HepG2 (cell line): ENCODE results near the gene ME2. TPM values are rescaled to one million over a fixed set of nuclear protein-coding genes. Genes with fewer than 3 reads are reported as not detected.

Experiments used
- CEBPB ChIP-seq: IDR thresholded peaks from 2 replicates; pipeline ENCODE4 v1.6.1; 2011; ENCODE audit warnings: low read depth, low read length, improper control_type of control experiment, borderline replicate concordance
- DMAP1 ChIP-seq: IDR thresholded peaks from 2 replicates; pipeline ENCODE4 v1.6.1; 2016
- GTF2F1 ChIP-seq: fragments of 150-350 bp; IDR thresholded peaks from 2 replicates; pipeline ENCODE4 v1.6.1; 2014; ENCODE audit warnings: low read length
- NR2C2 ChIP-seq: sonication (generic); formaldehyde crosslinking; IDR thresholded peaks from 2 replicates; pipeline ENCODE4 v1.4.0; 2020; ENCODE audit warnings: missing genetic modification reagents, mild to moderate bottlenecking, moderate library complexity, borderline replicate concordance
- RAD51 ChIP-seq: fragments of 450-650 bp; IDR thresholded peaks from 2 replicates; pipeline ENCODE4 v1.6.1; 2016; ENCODE audit warnings: borderline replicate concordance
- RBM39 ChIP-seq: fragments of 200-400 bp; formaldehyde crosslinking; IDR thresholded peaks from one replicate; pipeline ENCODE4 v1.6.1; 2018; ENCODE audit warnings: antibody characterized with exemption, mild to moderate bottlenecking, low read depth, low read length; ENCODE audit not compliant: poor library complexity, severe bottlenecking
- SP2 ChIP-seq: sonication (generic); formaldehyde crosslinking; IDR thresholded peaks from 2 replicates; pipeline ENCODE4 v1.5.1; 2020; ENCODE audit warnings: mild to moderate bottlenecking, missing genetic modification reagents
- SPEN ChIP-seq: sonication (generic); formaldehyde crosslinking; IDR thresholded peaks from 2 replicates; pipeline ENCODE4 v1.5.1; 2020; ENCODE audit warnings: low read depth, mild to moderate bottlenecking, missing genetic modification reagents
- ZNF143 ChIP-seq: sonication (generic); formaldehyde crosslinking; IDR thresholded peaks from 2 replicates; pipeline ENCODE4 v1.4.0; 2020; ENCODE audit warnings: missing genetic modification reagents
- ZNF253 ChIP-seq: sonication (generic); formaldehyde crosslinking; IDR thresholded peaks from 2 replicates; pipeline ENCODE4 v1.8.0; 2022; ENCODE audit warnings: mild to moderate bottlenecking, missing genetic modification reagents, borderline replicate concordance
- ZNF263 ChIP-seq: sonication (generic); formaldehyde crosslinking; IDR thresholded peaks from 2 replicates; pipeline ENCODE4 v1.4.0; 2020; ENCODE audit warnings: missing genetic modification reagents
- ZNF317 ChIP-seq: sonication (generic); formaldehyde crosslinking; IDR thresholded peaks from 2 replicates; pipeline ENCODE4 v1.5.0; 2020; ENCODE audit warnings: mild to moderate bottlenecking, missing genetic modification reagents
- ZNF33A ChIP-seq: sonication (generic); formaldehyde crosslinking; IDR thresholded peaks from 2 replicates; pipeline ENCODE4 v1.5.1; 2020; ENCODE audit warnings: missing genetic modification reagents, mild to moderate bottlenecking, moderate library complexity, borderline replicate concordance
- ZNF552 ChIP-seq: sonication (generic); formaldehyde crosslinking; IDR thresholded peaks from 2 replicates; pipeline ENCODE4 v1.9.0; 2022; ENCODE audit warnings: missing genetic modification reagents, mild to moderate bottlenecking, borderline replicate concordance
- ZNF766 ChIP-seq: sonication (generic); formaldehyde crosslinking; IDR thresholded peaks from 2 replicates; pipeline ENCODE4 v1.5.0; 2020; ENCODE audit warnings: missing genetic modification reagents, borderline replicate concordance
- ZSCAN21 ChIP-seq: sonication (generic); formaldehyde crosslinking; IDR thresholded peaks from 2 replicates; pipeline ENCODE4 v1.8.0; 2022; ENCODE audit warnings: mild to moderate bottlenecking, missing genetic modification reagents, moderate library complexity, borderline replicate concordance
- polyA plus RNA-seq, 8 experiments: library from polyadenylated mRNA; depleted of rRNA in 3 of 8; stranded (reverse) in 7 of 8; unstranded in 1 of 8; fragments of >200 nt; fragmentation: Illumina TruSeq in 4 of 8; extraction: Trizol in 4 of 8; gene quantifications; 2 replicates each; pipeline versions ENCODE4 v1.2.1 to v1.2.3, GENCODE V29; 2011 to 2016; ENCODE audit warnings: low read depth in 4 of 8, missing spikeins in 1 of 8, mixed read lengths in 1 of 8; ENCODE audit not compliant: insufficient read depth in 1 of 8
- total RNA-seq, 5 experiments: library from RNA; depleted of rRNA; stranded (reverse); fragments of >200 nt; fragmentation: Illumina TruSeq; extraction: Trizol; gene quantifications; 2 replicates each; pipeline ENCODE4 v1.2.3, GENCODE V29; 2016; ENCODE audit warnings: low read depth in 1 of 5
- TF ChIP-seq, protein P1 (sequence below): sonication (generic); formaldehyde crosslinking; IDR thresholded peaks from 2 replicates; pipeline ENCODE4 v1.5.1; 2020; ENCODE audit warnings: missing genetic modification reagents, mild to moderate bottlenecking, borderline replicate concordance
- TF ChIP-seq, protein P2 (sequence below): sonication (generic); formaldehyde crosslinking; IDR thresholded peaks from 2 replicates; pipeline ENCODE4 v1.4.0; 2020; ENCODE audit warnings: missing genetic modification reagents
- TF ChIP-seq, protein P3 (sequence below): sonication (generic); IDR thresholded peaks from 2 replicates; pipeline ENCODE4 v1.6.1; 2016; ENCODE audit warnings: low read depth, borderline replicate concordance
- TF ChIP-seq, protein P4 (sequence below): sonication (generic); formaldehyde crosslinking; IDR thresholded peaks from 2 replicates; pipeline ENCODE4 v1.4.0; 2020; ENCODE audit warnings: missing genetic modification reagents, borderline replicate concordance

ME2 gene
- total and polyA plus RNA-seq, 2 of the 13 experiments (the other 11 are each of a cell fraction or from before 2014, with no cell fraction given): 17.3 to 20.6 TPM

DNA sequence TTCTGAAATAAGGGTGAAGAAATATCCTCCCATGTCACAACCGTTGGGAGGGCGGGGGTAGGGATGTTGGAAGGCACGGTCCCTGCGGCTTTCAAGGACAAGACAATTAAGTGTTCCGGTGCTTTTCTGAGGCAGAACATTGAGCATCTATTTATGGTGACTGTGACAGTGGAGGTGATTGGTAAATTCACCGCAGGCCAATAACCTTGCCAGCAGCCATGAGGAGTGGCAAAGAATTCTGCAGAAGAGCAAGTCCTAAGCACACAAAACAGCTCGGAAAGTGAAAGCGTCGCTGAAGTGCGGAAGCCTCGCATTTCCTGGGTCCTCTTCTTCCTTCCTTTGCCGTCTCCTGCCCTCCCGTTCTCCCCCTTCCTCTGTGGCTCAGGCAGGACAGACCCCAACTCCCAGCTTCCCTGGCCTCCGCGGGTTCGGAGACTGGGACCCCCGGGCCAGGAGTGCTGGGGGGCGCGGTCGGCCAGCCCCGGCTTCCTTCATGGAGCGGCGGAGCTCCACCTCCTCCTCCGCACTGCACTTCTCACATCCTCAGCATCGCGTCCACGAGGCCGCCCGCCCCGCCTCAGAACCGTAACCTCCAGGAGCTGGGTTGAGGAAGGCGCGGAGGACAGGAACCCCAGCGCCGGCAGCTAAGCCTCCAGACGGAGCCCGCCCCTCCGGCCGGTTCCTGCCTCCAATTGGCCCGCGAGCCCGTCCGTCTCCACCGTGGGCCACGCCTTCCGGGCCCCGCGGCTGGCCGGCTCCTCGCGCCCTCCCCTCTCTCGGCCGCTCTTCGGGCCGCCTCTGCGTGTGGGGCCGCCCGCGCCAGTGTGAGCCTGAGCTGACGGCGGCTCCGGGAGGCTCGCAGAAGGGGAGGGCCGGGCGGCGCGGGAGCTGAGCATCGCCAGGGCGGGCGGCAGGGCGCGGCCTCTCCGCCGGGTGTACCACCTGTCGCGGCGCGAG, at the start of gene ME2 (continued):
- TF ChIP-seq ZSCAN21 (CRISPR knock-in tag) (peak; percentile 86), ZNF766 (CRISPR knock-in tag) (0 out of 2 replicates have a peak, but pooled peaks have one; percentile 20), DMAP1 (peak; percentile 15; the same call in 1 of the 2 replicates), ZNF253 (0 out of 2 replicates have a peak, but pooled peaks have one; percentile 18), ZNF317 (0 out of 2 replicates have a peak, but pooled peaks have one; percentile 60), NR2C2 (CRISPR knock-in tag) (0 out of 2 replicates have a peak, but pooled peaks have one; percentile 17), GTF2F1 (no peak), RAD51 (no peak), RBM39 (peak; percentile 43), SPEN (CRISPR knock-in tag) (peak; percentile 73; the same call in 1 of the 2 replicates), ZNF33A (CRISPR knock-in tag) (no peak), SP2 (CRISPR knock-in tag) (peak; percentile 97), ZNF552 (CRISPR knock-in tag) (peak; percentile 40; the same call in 1 of the 2 replicates), CEBPB (0 out of 2 replicates have a peak, but pooled peaks have one; percentile 17), ZNF143 (CRISPR knock-in tag) (0 out of 2 replicates have a peak, but pooled peaks have one; percentile 27), ZNF263 (CRISPR knock-in tag) (peak; percentile 11; the same call in 1 of the 2 replicates)
- TF ChIP-seq, protein P1, sequence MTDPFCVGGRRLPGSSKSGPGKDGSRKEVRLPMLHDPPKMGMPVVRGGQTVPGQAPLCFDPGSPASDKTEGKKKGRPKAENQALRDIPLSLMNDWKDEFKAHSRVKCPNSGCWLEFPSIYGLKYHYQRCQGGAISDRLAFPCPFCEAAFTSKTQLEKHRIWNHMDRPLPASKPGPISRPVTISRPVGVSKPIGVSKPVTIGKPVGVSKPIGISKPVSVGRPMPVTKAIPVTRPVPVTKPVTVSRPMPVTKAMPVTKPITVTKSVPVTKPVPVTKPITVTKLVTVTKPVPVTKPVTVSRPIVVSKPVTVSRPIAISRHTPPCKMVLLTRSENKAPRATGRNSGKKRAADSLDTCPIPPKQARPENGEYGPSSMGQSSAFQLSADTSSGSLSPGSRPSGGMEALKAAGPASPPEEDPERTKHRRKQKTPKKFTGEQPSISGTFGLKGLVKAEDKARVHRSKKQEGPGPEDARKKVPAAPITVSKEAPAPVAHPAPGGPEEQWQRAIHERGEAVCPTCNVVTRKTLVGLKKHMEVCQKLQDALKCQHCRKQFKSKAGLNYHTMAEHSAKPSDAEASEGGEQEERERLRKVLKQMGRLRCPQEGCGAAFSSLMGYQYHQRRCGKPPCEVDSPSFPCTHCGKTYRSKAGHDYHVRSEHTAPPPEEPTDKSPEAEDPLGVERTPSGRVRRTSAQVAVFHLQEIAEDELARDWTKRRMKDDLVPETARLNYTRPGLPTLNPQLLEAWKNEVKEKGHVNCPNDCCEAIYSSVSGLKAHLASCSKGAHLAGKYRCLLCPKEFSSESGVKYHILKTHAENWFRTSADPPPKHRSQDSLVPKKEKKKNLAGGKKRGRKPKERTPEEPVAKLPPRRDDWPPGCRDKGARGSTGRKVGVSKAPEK (CRISPR knock-in tag): no peak
- TF ChIP-seq, protein P2, sequence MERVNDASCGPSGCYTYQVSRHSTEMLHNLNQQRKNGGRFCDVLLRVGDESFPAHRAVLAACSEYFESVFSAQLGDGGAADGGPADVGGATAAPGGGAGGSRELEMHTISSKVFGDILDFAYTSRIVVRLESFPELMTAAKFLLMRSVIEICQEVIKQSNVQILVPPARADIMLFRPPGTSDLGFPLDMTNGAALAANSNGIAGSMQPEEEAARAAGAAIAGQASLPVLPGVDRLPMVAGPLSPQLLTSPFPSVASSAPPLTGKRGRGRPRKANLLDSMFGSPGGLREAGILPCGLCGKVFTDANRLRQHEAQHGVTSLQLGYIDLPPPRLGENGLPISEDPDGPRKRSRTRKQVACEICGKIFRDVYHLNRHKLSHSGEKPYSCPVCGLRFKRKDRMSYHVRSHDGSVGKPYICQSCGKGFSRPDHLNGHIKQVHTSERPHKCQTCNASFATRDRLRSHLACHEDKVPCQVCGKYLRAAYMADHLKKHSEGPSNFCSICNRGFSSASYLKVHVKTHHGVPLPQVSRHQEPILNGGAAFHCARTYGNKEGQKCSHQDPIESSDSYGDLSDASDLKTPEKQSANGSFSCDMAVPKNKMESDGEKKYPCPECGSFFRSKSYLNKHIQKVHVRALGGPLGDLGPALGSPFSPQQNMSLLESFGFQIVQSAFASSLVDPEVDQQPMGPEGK (CRISPR knock-in tag): 0 out of 2 replicates have a peak, but pooled peaks have one; percentile 5
- TF ChIP-seq, protein P3, sequence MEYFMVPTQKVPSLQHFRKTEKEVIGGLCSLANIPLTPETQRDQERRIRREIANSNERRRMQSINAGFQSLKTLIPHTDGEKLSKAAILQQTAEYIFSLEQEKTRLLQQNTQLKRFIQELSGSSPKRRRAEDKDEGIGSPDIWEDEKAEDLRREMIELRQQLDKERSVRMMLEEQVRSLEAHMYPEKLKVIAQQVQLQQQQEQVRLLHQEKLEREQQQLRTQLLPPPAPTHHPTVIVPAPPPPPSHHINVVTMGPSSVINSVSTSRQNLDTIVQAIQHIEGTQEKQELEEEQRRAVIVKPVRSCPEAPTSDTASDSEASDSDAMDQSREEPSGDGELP: peak; percentile 33; the same call in 1 of the 2 replicates
- TF ChIP-seq, protein P4, sequence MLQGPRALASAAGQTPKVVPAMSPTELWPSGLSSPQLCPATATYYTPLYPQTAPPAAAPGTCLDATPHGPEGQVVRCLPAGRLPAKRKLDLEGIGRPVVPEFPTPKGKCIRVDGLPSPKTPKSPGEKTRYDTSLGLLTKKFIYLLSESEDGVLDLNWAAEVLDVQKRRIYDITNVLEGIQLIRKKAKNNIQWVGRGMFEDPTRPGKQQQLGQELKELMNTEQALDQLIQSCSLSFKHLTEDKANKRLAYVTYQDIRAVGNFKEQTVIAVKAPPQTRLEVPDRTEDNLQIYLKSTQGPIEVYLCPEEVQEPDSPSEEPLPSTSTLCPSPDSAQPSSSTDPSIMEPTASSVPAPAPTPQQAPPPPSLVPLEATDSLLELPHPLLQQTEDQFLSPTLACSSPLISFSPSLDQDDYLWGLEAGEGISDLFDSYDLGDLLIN (CRISPR knock-in tag): no peak
